Stimulated activated CD8-positive, alpha-beta memory T cell treated with anti-CD3 and anti-CD28 coated beads, Interleukin-4, amount 100 ng/mL, for 1 hour (primary cell): ENCODE results near the gene GRK5.
"Not testable (repeated sequence)": the region's sequence is repeated elsewhere in the genome, so short reads cannot be mapped to it uniquely, and the experiment has no call there.

Source experiments
- DNase-seq, 2 donors: peaks; one replicate each; pipeline ENCODE4 v3.0.0-alpha.2; 2020; ENCODE audit warnings: low read depth in 2 of 2, low spot score in 1 of 2

GRK5 gene

DNA sequence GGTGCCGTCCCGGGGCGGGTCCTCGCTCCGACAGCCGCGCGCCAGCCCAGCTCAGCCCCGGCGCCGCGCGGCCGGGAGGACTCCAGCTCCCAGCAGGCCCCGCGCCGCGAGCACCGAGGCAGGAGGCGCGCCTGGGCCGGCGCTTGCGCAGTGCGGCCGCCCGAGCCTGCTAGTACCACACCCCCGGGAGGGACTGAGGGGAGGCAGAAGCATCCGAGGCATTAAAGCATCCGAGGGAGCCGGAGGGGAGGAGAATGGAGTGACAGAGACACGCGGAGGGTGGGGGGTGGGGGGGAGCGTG is at the start of gene GRK5:
Gene GRK5 (plus strand): TSS at position 206 of the 301 bp plus-strand sequence. CDS start 347 bp downstream, outside the sequence.
- DNase-seq: peak; percentile 79 to 89

DNA sequence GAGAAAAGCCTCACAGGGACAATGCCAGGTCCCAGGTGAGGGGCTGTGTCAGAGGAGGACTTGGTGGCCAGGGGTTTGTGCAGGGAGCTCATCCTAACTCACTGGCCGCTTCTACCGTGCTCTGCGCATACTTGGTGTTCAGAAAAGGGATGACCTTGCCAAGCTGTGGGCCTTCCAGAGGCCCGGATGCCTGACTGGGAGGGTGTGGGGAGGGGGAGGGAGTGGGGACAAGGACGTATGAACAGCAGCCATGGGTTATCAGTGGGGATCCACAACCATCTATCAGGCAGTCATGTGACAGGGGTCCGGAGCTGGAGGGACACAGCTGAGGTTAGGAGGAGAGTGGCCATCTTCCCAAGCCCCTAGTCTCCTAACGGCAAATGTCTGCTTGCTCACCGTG is 48.0 kb upstream of the GRK5 start:
- no peak for DNase-seq

DNA sequence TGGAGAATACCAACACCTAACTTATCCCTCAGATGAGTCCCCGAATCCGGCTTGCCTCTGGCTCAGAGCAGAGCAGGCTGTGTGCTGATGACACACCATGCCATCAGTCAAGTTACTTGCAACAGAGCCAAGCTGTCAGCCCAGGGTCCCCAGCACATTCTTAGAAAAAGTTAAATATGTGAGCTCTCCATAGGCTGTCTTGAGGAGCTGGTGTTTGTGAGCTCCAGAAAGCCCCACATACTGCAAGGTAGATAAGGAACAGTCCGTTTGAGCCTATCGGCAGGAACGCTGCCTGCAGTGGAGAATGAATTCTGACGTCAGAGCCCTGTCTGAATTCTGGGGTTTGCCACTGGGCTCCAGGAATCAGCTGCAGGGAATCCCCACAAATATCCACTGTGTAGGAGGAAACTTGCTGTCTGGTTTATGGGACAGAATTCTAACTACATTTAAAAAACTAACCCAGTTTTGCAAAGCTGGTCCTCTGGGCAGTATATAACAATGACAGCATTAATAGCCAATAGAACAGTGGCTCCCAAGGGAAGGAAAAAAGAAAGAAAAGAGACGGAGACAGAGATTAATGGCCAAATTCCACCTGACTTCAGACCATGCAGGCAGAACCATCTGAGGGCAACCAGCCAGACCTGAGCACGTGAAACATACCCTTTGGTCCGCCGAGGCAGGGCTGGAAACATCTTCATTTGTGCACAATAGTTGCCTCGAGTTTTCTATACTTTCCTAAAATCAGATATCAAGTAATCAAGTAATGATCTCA is 45.5 kb upstream of the GRK5 start:
- DNase-seq: no peak

DNA sequence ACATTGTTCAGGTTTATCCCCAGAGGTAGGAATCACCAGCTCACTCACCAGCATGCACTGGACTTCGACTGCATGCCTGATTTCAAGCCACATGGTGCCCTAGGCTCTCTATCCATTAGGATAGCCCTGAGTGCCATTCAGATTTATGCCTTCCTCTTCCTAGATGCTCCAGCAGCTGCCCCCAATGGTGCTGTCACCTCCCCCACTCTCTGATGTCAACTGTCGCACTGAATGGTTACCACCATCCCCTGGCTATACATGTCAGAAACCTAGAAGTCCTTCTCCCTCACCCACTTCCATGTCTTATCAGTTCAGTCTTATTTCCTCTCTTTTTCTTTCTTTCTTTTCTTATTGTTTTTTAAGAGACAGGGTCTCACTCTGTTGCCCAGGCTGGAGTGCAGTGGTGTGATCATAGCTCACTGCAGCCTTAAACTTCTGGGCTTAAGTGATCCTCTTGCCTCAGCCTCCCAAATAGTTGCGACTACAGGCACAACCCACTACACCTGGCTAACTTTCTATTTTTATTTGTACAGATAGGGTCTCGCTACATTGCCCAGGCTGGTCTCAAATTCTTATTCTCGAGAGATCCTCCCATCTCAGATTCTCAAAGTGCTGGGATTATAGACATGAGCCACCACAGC is 44.8 kb upstream of the GRK5 start:
- no peak for DNase-seq

DNA sequence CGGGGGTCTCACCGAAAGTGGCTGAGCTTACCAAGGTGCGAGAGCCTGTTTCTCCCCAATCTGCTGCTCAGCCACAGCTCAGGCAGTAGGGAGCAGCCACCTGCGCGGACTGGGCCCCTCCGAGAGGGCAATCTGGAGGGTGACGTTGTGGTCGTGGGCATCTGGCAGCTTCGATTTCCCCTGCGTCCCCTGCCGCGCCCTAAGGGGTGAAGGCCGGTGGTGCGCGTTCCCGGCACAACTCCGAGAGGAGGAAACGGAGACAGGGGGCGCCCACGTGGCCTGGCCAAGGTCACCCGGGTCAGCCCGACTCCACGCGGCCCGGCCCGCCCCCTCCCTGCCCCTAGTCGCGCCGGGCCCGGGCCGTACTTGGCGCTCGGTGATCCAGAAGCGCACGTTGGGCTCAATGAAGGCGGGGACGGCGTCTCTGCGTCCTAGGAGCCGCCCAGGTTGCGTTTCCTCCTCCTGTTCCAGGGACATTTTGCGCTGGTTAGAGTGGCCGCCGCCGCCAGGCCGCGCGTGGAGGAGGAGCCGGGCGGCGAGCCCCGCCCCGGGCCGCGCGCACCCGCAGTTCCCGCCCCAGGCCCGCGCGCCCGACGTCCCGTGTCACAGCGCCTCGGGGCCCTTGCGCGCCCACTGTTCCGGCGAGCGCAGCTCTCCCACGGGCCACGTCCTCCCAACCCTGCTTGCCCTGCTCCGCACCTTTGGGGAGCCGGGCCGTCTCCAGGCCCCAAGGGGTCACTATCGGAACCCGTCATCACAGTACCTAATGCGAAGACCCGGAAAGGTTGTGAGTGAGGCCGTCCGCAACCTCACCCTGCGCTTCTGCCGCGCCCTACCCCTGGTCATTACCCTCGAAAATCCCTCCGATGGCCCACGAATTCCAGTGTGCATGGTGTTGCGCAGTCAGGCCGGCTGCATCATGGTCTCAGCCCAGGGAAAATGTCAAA is 41.9 kb upstream of the GRK5 start, which contains the start of gene SFXN4:
Gene SFXN4 (minus strand): TSS at position 544 of the 947 bp plus-strand sequence. CDS start 67 bp downstream, at position 477.
- peak; percentile 52 for DNase-seq

DNA sequence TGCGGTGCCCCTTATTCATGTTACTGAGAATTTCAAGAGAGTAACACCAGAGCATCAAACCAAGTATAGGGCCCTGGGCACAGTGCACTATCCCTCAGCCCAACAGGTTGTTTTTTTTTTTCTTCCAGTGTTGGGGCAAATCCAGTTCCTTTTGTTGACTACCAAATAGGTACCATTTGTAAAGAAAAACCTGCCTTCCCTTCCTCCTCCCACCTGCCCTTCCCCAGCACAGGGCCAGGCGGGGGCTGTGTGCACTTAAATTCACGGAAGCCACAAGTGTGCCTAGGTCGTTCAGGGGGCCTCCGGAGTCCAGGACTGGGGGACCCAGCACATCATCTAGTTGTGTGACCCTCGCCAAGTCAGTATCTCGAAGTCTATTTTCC is 41.3 kb upstream of the GRK5 start:
- no peak for DNase-seq

DNA sequence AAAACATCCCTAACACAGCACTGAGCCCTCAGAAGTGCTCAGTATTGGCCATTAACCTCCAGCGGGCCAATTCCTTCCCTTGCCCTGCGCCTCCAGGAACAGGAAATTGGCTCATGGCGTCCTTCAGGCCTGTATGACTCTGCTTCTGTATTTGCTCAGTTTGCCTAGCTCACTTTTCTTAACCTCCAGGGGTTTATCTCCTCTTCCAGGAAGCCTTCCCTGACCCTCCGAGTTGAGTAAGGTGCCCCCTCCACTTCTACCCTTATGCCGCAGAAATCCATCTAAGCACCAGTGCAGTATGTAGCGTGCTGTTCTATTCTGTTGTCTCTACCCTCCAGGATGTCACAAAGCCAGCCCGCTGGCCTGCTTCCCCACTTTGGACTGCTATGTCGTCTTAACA is 40.8 kb upstream of the GRK5 start:
- no peak for DNase-seq

DNA sequence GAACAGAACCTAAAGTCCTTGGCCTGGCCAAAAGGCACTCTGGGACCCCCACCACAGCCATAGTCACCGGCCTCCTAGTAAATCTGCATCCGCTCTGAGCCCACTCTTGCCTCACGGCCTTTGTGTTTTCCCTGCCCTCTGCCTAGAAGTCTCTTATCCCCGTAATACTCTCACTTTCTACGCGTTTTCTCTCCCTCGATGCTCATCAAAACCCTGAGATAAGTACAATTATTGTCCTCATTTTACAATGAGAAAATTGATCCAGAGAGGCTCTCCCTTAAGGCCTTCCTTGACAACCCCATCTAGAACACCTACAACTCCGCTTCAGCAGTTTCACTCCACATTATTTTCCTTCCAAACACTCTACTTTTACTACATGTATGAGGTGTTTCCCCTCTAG is 40.3 kb upstream of the GRK5 start:
- DNase-seq: no peak

DNA sequence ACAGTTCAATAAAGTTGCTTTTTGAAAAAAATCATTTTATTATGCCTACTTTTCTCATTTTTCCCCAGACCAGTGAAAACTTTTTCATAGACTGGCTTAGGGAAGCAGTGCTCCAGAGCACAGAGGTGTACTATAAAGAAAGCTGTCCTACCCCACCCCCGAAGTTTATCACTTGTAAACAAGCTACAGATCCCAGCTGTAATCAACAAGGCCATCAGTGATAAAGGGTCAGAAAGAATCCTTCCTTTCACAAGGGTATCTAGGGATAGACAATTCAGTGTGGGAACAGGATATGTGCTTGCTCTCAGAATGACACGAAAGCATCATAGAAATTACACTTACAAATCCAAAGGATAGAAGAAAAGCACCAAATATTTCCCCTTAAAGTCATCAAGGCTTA is 33.3 kb upstream of the GRK5 start:
- no peak for DNase-seq

DNA sequence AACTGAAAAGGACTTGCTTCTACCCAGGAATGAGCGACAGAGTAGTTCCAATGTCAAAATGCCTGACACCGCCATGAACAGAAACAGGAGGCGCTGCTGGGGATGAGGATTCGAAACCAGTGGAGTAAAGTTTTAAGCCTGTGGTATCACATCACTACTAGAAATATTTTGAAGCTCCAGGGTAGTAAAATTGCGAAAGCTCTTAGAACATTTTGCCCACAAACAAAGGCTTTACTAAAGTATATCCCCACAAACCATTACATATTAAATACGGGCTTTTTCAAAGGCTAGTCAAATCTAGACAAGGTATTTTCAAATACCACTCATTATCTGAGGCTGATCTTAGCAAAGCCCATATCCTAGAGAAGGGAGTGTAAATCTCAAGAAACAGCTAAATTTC is 31.2 kb upstream of the GRK5 start:
- DNase-seq: no peak

DNA sequence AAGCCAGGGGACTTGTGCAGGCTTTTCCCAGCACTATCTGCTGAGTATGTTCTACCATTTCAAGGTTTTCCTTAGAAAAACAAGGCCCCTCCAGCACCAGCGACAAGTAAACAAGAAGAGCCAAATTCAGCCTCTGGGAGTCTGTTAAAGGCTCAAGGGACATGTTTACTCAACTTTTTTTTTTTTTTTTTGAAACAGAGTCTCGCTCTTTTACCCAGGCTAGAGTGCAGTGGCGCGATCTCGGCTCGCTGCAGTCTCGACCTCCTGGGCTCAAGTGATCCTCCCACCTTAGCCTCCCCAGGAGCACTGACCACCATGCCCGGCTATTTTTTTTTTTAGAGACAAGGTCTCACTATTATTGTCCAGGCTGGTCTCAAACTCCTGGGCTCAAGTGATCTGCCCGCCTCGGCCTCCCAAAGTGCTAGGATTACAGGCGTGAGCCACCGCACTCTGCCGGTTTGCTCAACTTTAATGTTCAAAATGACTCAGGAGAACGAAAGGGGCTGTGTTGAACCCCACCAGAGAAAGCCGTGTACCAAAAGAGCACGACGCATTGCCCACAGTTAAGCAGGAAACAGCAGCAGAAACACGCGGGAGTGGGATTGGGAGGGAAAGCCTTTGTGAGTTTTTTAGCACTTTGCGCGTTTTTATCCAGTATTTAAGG is 29.5 kb upstream of the GRK5 start:
- no peak for DNase-seq

DNA sequence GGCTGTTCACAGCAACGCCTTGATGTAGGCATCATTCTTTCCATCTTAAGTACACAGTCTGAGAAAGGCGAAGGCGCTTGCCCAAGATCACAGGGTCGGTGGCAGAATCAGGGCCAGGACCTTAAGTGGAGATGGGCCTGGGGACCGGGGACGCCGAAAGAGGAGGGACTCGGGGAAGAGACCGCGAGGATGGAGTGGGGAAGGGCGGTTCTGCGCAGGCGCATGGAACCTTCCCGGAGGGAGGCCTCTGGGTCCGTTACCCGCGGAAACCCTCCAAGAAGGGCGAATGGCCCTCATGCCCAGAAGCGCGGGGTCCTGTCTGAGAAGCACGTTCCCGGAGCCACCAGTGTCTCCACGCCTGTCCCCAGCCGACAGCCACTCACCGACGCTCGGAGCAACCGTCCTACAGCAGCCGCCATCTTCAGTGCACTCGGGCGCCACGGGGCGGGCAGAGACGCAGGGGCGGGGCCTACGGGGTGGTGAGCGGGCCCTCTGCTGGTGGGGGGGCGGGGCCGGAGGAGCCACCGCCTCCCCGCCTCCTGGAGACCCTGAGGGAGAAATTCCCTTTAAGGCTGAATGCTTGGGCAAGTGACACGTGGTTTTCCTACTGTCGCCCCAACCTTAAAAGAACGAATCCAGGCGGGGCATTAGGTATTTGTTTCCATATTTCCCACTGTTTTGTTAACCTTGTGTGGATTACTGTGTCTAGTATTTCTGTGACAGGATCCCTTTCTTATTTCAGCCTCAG is 28.8 kb upstream of the GRK5 start, which contains the start of gene PRDX3:
Gene PRDX3 (minus strand): TSS at position 441 of the 748 bp plus-strand sequence. CDS start 22 bp downstream, at position 419.
- peak; percentile 70 to 83 for DNase-seq

DNA sequence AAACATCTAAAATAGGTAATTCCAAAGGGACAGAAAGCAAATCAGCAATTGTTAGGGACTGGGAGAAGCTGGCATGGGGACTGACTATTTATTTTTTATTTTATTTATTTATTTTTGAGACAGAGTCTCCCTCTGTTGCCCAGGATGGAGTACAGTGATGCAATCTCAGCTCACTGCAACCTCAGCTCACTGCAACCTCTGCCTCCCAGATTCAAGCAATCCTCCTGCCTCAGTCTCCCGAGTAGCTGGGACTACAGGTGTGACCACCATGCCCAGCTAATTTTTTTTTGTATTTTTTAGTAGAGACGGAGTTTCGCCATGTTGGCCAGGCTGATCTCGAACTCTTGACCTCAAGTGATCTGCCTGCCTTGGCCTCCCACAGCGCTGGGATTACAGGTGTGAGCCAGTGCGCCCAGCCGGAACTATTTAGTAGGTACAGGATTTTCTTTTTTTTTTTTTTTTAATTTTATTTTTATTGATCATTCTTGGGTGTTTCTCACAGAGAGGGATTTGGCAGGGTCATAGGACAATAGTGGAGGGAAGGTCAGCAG is 26.4 kb upstream of the GRK5 start:
- not testable (repeated sequence) for DNase-seq

DNA sequence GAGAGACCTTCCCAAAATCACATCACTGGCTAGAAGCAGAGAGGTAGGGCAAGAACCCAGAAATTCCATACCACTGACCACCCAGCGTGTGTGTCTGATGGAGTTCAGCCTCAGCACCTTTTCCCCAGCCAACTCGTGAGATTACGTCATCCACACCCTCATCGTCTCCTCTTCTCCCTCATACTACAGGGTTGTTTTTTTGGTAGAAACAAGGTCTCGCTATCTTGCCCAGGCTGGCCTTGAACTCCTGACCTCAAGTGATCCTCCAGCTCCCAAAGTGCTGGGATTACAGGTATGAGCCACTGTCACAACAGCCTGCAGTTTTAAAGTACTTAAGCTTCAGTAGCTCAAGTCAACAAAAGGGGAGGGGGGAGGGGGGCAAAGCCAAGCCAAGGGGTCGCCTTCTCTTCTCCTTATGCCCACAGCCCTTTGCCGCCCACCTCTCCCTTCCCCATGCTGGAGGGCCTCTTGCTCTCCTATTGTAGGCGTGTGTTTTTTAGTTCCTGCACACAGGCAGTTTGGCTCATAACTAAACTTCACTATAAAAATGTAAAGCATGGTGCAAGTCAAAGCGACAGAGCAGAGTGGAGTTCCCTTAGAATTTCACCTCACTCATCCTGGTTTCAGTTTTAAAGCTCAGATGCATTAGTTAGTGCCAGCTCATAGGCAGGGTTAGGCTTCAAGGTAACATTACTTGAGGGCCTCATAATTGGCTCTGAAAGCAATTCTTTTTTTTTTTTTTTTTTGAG is 23.5 kb upstream of the GRK5 start:
- DNase-seq: no peak

DNA sequence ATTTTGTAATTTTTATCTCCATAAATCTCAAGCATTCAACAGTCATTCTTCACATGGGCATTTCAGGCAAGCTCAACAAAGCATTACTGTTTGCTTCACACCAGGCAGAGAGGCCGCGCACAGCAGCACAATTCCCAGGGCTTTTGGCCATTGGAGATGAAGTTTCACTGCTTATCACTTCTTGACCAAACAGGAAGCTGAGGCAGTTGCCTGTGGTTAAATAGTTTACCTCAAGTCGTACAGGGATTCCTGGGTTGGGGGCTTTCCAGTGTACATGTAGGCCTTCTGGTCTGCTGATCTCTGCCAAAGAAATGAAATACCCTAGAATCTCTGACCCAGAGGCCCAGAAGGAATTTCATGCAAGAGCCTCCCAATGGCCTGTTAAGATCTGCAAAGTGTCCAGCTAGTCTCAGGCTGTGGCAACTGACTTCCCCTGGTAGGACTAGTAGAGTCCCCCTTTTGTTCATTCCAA is 17.5 kb upstream of the GRK5 start:
- DNase-seq: no peak

DNA sequence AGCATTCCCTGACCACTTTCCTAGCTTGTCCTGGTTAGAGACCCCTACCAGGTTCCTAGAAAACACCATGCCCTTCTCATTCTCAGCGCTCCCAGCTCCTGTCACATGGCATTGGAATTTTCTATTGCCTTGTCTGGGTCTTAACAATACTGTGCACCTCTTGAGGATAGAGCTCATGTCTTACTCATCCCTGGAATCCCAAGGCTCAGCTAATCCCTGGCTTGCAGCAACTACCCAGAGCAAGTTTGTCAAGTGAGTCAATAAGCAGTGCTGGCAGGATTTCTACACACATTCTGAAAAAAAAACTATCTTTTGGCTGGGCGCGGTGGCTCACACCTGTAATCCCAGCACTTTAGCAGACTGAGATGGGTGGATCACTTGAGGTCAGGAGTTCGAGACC is 17.0 kb upstream of the GRK5 start:
- no peak for DNase-seq

DNA sequence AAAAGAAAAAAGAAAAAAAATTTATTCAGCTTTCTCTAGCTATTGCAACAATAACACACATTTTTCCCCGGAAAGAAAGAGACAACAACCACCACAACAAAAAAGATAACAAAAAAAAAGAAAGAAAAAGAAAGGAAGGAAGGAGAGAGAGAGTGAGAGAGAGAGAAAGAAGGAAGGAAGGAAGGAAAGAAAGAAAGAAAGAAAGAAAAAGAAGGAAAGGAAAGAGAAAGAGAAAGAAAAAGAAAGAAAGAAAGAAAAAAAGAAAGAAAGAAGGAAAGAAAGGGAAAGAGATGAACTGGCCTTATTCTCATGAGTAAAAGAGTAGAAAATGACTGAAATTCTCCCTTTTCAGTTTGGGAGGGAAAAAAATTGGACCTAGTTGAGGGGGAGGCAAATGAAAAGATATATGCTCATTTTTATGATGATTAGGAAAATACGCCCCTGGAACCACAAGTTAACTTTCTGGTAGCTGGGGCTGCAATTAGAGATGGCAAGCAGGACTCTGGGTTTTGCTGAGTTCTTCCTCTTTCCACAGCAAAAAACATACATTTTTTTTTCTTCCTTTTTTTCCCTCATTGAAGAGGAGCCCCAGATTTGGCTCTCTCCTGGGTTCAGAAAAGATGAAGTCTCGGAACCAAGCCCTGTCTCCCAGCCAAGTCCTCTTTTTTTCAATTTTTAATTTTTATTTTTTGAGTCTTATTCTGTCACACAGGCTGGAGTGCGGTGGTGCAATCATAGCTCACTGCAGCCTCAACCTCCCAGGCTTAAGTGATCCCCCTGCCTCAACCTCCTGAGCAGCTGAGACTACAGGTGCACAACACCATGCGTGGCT is 16.2 kb upstream of the GRK5 start:
- no peak for DNase-seq

DNA sequence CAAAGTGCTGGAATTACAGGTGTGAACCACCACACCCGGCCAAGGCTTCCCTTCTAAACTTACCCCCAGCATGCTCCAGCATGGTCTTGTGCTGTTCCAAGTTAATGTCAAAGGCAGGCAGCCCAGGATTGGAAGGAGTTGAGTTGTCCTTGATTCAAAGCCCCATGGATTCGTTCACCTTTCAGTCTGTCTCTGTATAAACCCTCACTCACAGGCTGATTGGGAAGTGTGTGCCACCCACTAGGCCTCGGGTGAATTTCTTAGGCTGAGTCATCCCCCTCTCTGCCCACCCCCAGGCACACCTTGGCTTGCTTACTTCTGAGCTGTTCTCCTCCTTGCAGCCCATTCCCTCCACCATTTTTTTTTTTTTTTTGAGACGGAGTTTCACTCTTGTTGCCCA is 15.5 kb upstream of the GRK5 start:
- DNase-seq: no peak
